HG03457 (cell line): Measurements from ENCODE around the gene UBXN6.

Experiments
- ATAC-seq: cut with Tn5 transposase; IDR thresholded peaks from one replicate; pipeline ENCODE4 v1.9.1; 2021; ENCODE audit warnings: moderate number of reproducible peaks; ENCODE audit not compliant: unreplicated experiment

Gene UBXN6

DNA sequence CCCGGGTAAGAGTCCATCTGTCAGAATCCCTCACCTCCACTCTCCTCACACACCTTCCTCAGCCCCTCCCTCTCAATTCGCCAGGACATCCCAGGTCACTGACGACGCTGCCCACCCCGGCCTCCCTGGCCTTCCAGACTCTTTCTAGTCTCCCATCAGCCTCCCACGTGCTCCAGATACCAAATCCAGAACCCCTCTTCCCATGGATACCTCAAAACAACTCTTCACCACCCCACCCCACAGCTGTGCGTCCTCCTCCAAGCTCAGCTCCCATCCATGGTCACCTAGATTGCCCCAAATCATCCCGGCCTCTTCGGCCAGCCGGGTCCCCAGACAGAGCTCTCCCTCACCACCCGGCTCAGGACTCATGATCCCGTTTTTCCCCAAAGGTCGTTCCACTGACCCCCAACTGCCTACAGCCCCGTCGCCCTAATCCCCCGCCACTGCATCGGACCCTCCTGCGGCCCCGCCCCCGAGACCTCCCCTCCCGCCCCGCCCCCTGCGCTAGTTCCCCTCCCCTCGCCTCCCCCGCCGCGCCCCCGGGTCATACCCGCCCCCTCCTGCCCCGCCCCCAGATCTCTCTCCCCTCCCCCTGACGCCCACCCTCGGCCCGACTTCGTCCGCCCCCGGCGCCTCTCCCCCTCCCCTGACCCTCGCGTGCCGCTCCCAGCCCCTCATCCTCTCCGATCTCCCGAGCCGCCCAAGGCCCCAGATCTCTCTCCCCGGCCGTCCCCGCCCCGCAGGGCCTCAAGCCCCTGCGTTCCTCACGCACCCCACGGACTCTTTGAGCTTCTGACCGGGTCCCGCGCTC, 546 bp downstream of the UBXN6 start:
- ATAC-seq: peak; percentile 14

DNA sequence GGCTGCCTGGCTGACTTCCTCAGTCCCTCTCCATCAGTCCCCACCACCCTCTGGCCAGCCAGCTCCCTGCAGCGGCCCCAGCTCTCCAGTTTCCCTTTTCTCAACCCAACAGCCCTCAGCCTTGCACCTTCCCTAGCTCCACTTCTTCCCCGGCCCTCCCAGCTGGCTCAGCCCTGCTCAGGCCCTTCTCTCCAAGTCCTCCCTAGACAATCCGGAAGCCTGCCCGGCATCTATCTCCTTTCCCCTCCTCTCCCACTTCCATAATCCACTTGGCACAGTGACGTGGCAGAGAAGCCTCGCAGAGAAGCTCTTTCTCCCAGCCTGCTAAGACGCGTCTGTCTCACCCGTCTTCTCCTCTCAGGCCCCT, 1.1 kb downstream of the UBXN6 start:
- no peak for ATAC-seq

DNA sequence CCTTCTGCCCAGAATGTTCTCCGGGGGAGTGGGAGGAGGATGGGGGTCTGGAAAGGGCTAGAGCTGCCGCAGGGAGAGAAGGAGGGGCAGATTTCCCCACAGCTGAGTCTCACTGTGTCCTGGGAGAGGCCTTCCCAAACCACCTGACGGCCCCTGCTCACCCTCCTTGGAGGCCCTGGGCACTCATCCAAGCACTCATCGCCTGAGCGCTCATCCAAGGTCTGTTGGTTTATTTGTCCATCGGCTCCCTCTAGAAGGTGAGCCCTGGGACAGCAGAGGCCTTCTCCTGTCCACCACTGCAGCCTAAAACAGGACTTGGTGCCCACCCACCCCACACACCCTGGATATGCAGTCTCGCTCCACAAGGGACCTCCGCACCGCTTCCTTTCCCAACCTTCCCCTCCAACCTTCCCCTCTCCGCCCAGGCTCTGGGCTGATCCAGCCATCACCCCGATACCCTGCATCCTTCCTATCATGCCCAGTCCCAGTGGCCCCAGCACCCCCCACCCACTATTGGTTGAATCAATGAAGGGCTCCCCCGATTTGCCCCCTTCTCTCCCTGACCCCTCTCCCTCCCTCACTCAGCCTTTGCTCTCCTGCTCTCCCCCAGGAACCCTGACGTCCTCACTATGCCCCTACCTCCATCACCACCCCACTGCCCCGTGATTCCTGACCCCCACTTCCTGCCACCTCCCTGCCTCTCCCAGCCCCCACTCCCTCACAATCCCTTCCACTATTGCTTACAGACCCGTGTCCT, 1.7 kb downstream of the UBXN6 start:
- no peak for ATAC-seq

DNA sequence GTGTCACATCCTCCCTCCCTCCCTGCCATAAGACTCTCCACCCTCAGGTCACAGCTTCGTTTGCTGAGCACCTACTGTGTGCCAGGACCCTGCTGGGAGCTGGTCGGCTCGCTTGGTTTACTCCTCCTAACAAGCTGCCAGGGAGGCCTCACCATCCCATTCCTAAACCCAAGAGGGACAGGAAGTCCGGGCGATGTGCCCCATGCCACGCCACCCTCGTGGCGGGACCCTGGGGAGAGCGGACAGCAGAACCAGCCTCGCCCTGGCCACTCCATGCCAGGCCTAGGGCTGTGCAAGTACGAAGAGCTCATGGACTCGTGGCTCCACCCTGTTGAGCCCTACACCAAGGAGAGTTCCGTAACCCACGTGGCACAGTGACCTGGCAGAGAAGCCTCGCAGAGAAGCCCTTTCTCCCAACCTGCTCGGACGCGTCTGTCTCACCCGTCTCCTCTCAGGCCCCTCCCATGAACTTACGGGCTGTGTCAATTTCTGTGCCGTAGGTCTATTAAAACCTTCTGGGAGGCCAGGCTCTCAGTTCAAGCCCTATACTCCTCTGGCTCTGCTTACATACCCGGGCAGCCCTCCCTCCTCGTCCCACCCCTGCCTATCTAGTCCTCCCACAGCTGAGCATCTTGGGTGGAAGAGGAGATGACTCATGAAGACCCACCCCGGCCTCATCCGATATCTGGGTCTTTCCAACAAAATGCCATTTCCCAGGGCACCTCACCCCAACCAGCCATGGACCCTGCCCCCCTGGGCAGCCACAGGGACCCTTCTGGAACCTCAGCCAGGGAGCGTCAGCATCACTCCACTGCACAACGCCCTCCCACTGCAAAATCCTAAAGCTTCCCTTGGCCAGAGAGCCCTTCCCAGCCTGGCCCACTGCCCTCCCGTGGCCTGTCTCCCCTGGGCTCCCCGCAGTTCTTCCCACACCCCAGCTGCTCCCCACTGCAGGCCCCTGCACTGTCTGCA, 2.6 kb downstream of the UBXN6 start:
- ATAC-seq: no peak

DNA sequence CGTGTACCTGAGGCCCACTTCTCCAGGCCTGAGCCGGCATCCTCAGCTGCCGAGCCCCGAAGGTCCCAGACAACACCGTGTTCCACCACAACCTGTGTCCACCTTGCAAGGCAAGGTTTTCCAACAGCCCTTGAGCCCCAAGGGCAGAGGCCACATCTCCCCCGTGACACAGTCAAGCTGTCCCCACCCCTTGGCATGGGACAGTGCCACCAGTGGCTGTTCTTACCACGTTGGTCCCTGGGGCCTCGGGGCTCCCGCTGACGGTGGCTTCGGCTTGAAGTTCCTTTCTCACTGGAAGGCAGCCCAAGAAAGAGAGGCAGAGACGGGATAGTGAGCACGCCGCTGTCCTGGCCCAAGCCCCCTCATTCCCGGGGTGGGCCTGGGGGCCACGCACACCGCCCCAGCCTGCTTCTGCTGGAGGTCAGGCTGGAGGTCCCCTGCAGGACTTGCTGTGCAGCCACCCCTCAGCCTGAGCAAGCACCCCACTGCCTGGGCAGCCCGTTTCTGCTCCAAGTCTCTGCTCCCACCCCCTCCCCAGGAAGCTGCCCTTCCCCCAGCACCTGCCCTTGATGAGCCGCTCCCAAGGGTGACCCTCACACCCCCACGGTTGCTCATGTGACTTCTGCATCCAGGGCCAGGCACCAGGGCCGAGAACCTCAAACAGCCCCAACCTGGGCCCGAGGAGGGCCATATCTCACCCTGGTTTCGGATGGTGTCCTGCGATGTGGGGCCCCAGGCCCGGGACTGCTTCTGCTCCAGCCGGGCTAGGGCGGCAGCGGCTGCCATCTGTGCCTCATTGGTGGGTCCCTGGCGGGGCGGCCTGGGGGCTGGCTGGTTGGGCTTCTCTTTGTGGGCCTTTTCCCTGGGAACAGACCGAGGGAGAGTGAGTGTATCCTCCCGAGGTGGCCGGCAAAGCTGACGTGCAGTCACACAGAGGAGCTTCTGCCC, 4.1 kb downstream of the UBXN6 start:
- ATAC-seq: no peak

DNA sequence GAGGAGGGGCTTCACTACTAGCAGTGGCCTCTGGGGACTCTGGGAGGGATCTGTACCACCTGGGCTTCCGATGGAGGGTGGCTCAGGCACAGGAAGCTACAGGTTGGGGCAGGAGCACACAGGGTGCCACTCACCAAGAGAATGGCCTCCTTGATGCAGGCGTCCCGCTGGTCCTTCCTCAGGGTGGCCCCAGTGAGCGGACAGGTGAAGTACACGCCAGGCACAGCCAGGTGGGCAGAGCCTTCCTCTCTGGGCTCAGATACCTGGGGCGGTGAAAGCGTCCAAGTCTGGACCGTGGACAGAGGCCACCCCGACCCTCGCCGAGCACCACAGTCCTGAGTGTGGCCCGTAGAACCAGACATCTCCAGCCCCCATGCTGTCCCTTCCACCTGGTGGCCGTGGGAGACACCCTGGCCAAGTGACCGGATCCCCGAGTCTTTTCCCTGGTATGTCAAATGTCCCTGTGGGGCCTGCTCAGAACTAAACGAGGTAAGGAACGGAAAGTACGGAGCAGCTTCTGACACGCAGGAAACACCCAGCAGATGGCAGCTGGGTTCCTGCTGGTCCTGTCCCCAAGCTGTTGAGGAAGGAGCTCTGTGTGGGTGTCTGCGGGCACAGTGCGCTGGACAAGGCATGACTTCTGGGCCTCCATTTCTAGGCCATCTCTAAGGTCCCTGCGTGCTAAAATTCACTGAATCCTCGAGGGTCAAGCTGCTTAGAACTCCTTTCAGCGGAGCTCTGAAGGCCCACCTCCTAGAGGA, 5.2 kb downstream of the UBXN6 start:
- no peak for ATAC-seq

DNA sequence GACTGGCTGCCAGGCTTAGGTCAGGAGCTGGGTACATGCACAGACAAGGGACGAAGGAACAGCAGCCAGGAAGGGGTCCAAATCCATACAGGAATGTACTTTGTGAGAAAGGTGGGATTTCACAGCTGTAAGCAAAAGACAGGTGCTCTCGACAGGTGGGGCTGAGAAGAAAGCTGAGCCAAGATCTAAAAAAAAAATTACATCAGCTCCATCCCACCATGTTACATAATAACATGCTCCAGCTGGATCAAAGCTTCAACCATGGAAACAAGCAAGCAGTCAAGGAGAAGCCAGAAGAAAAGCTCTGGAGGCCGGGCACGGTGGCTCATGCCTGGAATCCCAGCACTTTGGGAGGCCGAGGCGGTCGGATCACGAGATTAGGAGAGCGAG, 8.0 kb downstream of the UBXN6 start:
- ATAC-seq: no peak

DNA sequence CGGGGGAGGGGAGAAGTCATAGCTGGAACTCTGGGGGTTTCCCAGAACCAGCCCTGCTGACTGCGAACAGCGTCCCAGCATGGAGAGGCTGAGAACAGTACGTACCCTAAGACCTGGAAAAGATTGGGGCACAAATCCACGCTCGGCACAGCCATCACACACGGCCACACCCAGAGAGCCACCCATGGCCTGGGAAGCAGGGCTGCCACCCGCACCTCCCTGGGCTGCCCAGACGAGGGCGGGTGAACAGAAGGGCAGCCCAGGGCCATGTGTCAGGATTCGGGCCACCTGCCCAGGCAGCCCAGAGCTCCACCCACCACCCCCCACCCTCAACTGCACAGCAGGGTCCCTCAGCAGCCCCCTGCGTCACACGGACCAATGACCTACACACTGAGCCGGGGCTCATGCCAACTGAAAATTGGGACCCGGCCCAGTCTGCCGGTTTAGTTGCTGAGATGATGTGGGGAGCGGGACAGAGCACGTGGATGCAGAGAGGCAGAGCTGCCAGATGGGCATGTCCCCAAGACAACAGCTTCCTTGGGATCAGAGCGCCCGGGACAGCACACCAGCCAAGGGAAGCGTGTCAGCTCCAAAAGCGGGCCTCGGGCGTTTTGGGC, 8.5 kb downstream of the UBXN6 start:
- ATAC-seq: no peak

DNA sequence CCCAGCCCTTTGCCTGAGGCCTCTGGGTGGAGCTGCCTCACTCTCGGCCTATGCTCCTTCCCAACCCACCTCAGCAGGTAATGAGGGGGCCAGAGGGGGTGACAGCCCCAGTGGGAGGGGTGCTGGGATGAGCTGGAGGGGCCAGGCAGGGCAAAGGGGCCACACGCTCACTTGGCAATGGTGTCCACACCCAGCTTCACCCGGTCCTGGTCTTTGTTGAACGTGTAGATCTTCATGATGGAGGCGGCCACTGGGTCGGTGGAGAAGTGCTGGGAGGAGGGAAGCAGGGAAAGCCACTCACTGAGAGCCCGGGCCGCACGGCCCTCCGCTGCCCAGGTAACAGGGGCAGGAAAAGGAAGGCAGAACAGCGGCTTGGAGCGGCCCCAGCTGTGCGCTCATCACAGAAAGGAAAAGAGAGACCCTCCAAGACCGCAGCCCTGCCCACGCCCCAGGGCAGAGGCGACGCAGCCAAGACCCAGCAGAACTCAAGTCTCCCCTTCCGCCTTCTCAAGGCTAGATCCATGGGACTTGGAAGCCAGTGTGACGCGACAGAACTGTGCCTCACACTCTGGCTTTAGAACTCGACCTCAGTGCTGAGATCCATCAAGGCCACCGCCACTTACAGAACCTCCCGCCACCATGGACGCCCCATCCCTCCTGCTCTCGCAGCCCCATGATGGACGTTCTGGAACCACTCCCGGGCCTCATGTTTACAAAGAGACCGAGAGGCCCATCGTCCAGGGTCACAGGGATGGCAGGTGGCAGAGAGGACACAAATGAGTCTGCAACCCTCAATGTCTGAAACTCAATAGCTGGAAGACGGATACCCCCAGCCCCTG, 9.2 kb downstream of the UBXN6 start:
- ATAC-seq: no peak

DNA sequence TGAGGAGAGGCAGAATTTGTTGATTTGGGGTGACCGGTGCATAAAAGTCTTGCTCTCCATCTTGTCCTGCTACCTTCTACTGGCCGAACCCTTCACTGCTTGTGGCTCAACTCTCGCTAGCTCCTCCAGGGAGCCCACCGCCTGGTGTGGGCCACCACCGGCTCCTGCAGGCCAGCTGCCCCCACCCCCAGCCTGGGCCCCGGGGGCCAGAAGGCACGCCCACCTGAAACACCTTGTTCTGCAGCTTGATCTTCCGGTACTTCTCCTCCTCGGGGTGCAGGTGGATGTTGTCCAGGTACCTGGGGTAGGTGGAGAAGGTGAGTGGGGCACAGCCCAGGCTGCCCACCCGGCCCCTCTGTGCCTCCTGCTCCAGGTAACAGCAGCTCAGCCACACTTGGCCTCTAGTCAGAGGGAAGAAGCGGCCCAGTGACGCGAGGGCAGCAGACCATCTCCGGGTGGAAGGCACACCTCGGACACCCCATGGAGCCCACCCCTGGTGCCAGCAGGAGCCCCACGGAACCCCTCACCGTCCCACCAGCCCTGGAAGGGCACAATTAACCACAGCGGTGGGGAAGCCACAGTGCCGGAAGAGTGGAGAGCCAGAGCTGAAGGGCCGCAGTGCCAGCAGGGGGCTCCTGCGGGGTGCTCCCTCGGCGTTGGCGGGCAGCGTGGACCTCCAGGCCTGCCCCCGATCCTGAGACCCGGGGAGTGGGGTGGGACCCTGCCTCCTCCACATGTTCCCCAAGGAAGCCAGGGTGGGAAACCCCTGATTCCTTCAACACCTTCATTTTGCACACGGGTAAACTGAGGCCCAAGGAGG, 10.1 kb downstream of the UBXN6 start:
- ATAC-seq: no peak

DNA sequence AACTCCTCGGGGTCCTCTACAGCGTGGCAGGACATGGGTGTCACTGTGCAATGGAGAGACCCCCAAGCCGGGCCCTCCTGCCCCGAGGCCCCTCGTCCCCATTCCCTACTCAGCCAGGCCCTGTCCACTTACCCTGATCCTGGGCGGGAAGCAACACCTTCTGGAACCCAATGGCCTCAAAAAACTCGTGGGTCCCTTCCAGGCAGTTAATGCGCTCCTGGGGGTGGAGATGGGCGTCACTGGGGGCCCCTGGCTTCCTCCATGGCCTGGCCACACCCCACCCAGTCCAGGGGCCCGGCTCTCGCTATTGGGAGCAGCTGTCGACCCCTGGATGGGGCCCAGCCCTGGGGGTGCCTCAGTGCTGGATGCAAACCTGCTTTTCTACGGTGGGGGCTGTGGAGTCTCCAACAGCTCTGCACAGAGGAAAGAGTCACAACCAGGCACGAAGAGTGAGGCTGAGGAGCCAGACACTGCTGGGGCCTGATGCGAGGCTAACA, 10.8 kb downstream of the UBXN6 start:
- ATAC-seq: no peak

DNA sequence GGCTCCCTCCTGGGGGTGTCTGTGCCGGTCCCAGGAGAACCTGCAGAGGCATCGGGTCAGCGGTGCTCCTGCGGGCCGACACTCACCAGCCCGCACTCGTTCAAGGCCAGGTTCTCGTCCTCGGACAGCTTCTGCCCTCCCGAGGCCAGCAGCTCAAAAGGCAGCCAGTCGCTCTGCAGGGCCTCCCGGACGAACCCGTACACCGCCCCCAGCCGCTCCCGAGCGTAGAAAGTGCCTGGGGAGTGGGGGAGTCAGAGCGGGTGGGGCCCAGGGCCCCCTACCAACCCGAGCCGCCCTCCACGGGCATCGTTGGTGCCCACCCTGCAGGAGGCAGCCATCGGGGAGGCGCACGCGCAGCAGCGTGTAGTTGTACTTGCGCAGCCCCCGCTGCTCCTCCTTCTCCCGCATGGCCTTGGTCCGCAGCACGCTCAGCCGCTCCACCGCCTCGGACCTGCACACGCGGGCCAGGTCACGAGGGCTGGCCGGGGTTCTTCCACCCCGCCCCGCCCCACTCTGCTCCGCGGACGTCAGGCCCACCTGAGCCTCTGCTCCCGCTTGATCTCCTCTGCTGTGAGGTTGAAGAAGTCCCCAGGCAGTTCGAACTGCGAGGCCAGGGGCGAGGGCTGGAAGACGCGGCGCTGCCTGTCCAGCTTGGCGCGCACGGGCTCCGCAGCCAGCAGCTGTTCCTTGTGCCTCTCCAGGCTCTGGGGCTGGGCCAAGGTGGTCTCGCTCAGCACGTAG, 11.5 kb downstream of the UBXN6 start:
- ATAC-seq: no peak

DNA sequence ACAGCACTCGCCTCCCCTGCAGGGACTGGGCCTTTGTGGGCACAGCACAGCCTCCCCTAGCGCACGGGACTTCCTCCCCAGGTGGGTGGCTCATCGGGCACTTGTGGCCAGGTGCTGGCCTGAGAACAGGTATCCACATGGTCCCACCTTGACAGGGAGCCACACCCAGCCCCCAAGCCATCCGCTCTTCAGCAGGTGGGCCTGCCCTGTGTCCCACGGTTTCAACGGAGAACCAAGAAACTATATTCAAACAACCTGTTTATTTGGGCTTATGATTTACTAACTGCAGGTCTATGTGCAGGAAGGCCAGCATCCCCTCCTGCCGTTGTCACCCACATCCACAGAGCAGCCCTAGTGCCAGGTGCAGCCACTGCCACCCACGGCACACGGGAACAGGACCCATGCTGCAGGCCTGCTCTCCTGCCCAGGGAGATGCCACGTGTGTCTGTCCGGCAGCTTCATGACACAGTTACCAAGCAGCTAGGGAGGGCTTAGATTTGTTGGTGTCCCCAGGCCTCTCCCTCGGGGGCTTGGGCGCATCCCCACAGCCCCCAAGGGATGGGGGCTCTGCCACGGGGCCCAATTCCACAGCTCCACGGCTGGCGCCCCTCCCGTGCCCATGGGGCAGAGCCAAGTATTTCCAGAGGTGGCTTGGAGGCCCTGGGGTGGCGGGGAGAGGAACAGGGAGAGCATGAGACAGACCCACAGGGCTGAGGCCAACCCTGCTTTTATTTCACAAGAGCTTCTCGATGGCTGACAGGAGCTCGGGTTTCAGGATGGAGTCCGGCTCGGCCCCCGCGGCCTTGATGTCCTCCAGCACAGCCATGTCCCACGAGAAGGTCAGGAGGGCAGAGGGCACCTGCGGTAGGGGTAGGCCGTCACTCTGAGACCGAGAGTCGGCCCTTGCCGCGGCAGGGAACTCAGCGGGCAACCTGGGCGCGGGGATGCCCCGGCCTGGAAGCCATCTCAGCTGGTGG, 12.5 kb downstream of the UBXN6 start:
- no peak for ATAC-seq

DNA sequence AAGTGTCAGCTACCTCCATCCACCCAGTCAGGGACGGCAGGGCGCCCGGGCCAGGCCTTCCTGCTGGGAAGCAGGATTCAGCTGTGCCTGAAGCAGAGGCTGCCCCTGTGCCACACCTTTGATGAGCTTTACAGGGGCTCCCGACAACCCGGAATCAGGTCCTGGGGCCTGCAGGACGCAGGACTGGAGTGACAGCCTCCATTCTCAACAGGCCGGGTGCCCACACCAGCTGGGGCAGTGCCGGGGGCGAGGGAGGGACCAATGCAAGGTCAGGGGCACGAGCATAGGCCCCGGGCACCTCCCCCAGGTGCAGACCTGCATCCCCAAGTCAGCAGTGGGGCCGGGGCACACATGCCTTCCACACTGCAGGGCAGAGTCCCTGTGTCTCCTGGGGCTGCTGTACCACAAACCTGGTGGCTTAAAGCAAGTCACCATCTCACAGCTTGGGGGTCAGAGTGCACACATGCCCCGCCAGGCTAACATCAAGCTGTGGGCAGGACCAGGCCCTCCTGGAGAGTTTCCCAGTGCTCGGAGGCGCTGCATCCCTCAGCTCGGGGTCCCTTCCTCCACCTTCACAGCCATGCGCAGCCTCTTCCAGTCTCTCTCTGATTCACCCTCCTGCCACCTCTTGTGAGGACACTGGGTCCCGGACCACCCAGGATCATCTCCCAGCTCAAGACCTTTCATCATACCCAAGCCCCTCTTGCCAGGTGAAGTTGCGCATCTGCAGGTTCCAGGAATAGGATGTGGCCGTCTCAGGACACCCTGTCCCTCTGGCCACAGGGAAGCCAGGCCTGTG, 13.4 kb downstream of the UBXN6 start:
- no peak for ATAC-seq
